ENCODE results near the gene FBXO31. TPM values are rescaled to one million over a fixed set of nuclear protein-coding genes. Genes with fewer than 3 reads are reported as not detected.
A peak's percentile ranks its signal among the peaks of the same experiment; 100 is the strongest.

Gene FBXO31
- total RNA-seq, 1 donor: 21.3 TPM

GRCh38 chr16:87316923-87317749, 66.4 kb downstream of the FBXO31 start, which contains the start of gene C16orf95:
C16orf95 (minus strand) TSS chr16:87317392; CDS start chr16:87317242, 150 bp downstream.
- peak; percentile 95 to 97 (median 96) for DNase-seq (ENCODE audit: low read depth in 2 of 3, low spot score in 2 of 3)

GRCh38 chr16:87316450-87316922, 67.1 kb downstream of the FBXO31 start:
- no peak for DNase-seq (ENCODE audit: low read depth in 2 of 3, low spot score in 2 of 3)

- no peak for DNase-seq (ENCODE audit: low read depth in 2 of 3, low spot score in 2 of 3)
These were observed 68.6 kb downstream of the FBXO31 start for GRCh38 chr16:87314990-87315420.

- DNase-seq (ENCODE audit: low read depth in 2 of 3, low spot score in 2 of 3): no peak
These were observed 71.6 kb downstream of the FBXO31 start for GRCh38 chr16:87312008-87312407.

- no peak for DNase-seq (ENCODE audit: low read depth in 2 of 3, low spot score in 2 of 3)
These were observed 72.2 kb downstream of the FBXO31 start for GRCh38 chr16:87311387-87311786.

GRCh38 chr16:87310610-87311009, 73.0 kb downstream of the FBXO31 start:
- no peak for DNase-seq (ENCODE audit: low read depth in 2 of 3, low spot score in 2 of 3)

GRCh38 chr16:87309620-87310525, 73.7 kb downstream of the FBXO31 start:
- DNase-seq (ENCODE audit: low read depth in 2 of 3, low spot score in 2 of 3): no peak

- no peak for DNase-seq (ENCODE audit: low read depth in 2 of 3, low spot score in 2 of 3)
These were observed 74.8 kb downstream of the FBXO31 start for GRCh38 chr16:87308826-87309225.

GRCh38 chr16:87306516-87306915, 77.1 kb downstream of the FBXO31 start:
- no peak for DNase-seq (ENCODE audit: low read depth in 2 of 3, low spot score in 2 of 3)

GRCh38 chr16:87305505-87306391, 77.8 kb downstream of the FBXO31 start:
- DNase-seq (ENCODE audit: low read depth in 2 of 3, low spot score in 2 of 3): no peak

- peak in 1 of 3 donors; percentile 12 for DNase-seq (ENCODE audit: low read depth in 2 of 3, low spot score in 2 of 3)
These were observed 78.6 kb downstream of the FBXO31 start for GRCh38 chr16:87304951-87305350.

GRCh38 chr16:87303962-87304521, 79.5 kb downstream of the FBXO31 start:
- DNase-seq (ENCODE audit: low read depth in 2 of 3, low spot score in 2 of 3): no peak

GRCh38 chr16:87303431-87303930, 80.1 kb downstream of the FBXO31 start:
- DNase-seq (ENCODE audit: low read depth in 2 of 3, low spot score in 2 of 3): peak in 1 of 3 donors; percentile 22

- no peak for DNase-seq (ENCODE audit: low read depth in 2 of 3, low spot score in 2 of 3)
These were observed 84.6 kb downstream of the FBXO31 start for GRCh38 chr16:87298857-87299465.

- peak in 2 of 3 donors; percentile 42 to 63 for DNase-seq (ENCODE audit: low read depth in 2 of 3, low spot score in 2 of 3)
These were observed 85.5 kb downstream of the FBXO31 start for GRCh38 chr16:87297918-87298631.

GRCh38 chr16:87297407-87297806, 86.2 kb downstream of the FBXO31 start:
- no peak for DNase-seq (ENCODE audit: low read depth in 2 of 3, low spot score in 2 of 3)

GRCh38 chr16:87295661-87296531, 87.7 kb downstream of the FBXO31 start:
- no peak for DNase-seq (ENCODE audit: low read depth in 2 of 3, low spot score in 2 of 3)

GRCh38 chr16:87295259-87295658, 88.3 kb downstream of the FBXO31 start:
- DNase-seq (ENCODE audit: low read depth in 2 of 3, low spot score in 2 of 3): no peak
